OCI-LY1 (cell line): ENCODE measurements around the gene WRNIP1.

Experiments
- H2AFZ ChIP-seq: fragments of 200-600 bp; sonication (generic), shearing (Covaris generic); 2 replicates; pipeline ENCODE4 v1.6.0; 2014; ENCODE audit warnings: antibody characterized with exemption, mild to moderate bottlenecking, low read length
- H3F3A ChIP-seq: fragments of 200-600 bp; sonication (generic), shearing (Covaris generic); 2 replicates; pipeline ENCODE4 v1.6.0; 2014; ENCODE audit warnings: mild to moderate bottlenecking, antibody characterized with exemption, low read length, moderate library complexity; ENCODE audit not compliant: insufficient read depth
- H3K27ac ChIP-seq: fragments of 200-600 bp; sonication (generic); 2 replicates; pipeline ENCODE4 v1.5.1; 2014; ENCODE audit warnings: low read length, mixed run types, mild to moderate bottlenecking, low read depth; ENCODE audit not compliant: poor library complexity, severe bottlenecking
- H3K27me3 ChIP-seq: fragments of 200-600 bp; sonication (generic); 2 replicates; pipeline ENCODE4 v1.6.0; 2014; ENCODE audit warnings: antibody characterized with exemption, mild to moderate bottlenecking, low read length, moderate library complexity; ENCODE audit not compliant: insufficient read depth
- H3K36me3 ChIP-seq: fragments of 200-600 bp; sonication (generic); 2 replicates; pipeline ENCODE4 v1.6.1; 2014; ENCODE audit warnings: mild to moderate bottlenecking, antibody characterized with exemption, low read length, moderate library complexity, mixed read lengths; ENCODE audit not compliant: insufficient read depth
- H3K4me1 ChIP-seq: fragments of 200-600 bp; sonication (generic); 2 replicates; pipeline ENCODE4 v1.5.1; 2014; ENCODE audit warnings: mild to moderate bottlenecking, low read length, moderate library complexity; ENCODE audit not compliant: insufficient read depth, severe bottlenecking
- H3K4me2 ChIP-seq: fragments of 200-600 bp; sonication (generic), shearing (Covaris generic); 2 replicates; pipeline ENCODE4 v1.6.1; 2014; ENCODE audit warnings: low read length
- H3K4me3 ChIP-seq: fragments of 200-600 bp; sonication (generic); 2 replicates; pipeline ENCODE4 v1.5.1; 2014; ENCODE audit warnings: low read length, low read depth, mild to moderate bottlenecking, mixed read lengths; ENCODE audit not compliant: poor library complexity, severe bottlenecking
- H3K79me2 ChIP-seq: fragments of 200-600 bp; shearing (Covaris generic); 2 replicates; pipeline ENCODE4 v1.6.1; 2016; ENCODE audit warnings: mixed run types, low read length, mixed read lengths; ENCODE audit not compliant: insufficient read depth
- H3K9ac ChIP-seq: fragments of 200-600 bp; sonication (generic), shearing (Covaris generic); 2 replicates; pipeline ENCODE4 v1.6.1; 2014; ENCODE audit warnings: mild to moderate bottlenecking, low read length, mixed read lengths
- H3K9me2 ChIP-seq: fragments of 200-600 bp; sonication (generic), shearing (Covaris generic); 2 replicates; pipeline ENCODE4 v1.6.1; 2014; ENCODE audit warnings: low read depth, mild to moderate bottlenecking, low read length, mixed read lengths
- H3K9me3 ChIP-seq: fragments of 200-600 bp; shearing (Covaris generic); 2 replicates; pipeline ENCODE4 v1.6.1; 2014; ENCODE audit warnings: low read length, mixed read lengths
- H4K20me1 ChIP-seq: fragments of 200-600 bp; sonication (generic), shearing (Covaris generic); 2 replicates; pipeline ENCODE4 v1.6.0; 2016; ENCODE audit warnings: mild to moderate bottlenecking, low read length; ENCODE audit not compliant: insufficient read depth
- CTCF ChIP-seq: fragments of 200-600 bp; sonication (generic), shearing (Covaris generic); IDR thresholded peaks from 2 replicates; pipeline ENCODE4 v1.5.1; 2017; ENCODE audit warnings: mild to moderate bottlenecking, antibody characterized with exemption, low read length, moderate library complexity, mixed read lengths
- EZH2 ChIP-seq: fragments of 200-600 bp; sonication (generic), shearing (Covaris generic); IDR thresholded peaks from 2 replicates; pipeline ENCODE4 v1.8.0; 2017; ENCODE audit warnings: borderline replicate concordance, mixed run types, mild to moderate bottlenecking, antibody characterized with exemption, low read length, moderate library complexity, mixed read lengths

WRNIP1 gene

GRCh38 chr6:2820415-2820814, 55.2 kb downstream of the WRNIP1 start:
- Histone ChIP-seq H3K9me3 (peaks cover 12% of the 10 kb centered on the region; the same call in 1 of the 2 replicates), H3K9ac (no peak overlapping the region), H3K4me2 (no peak overlapping the region), H3K79me2 (no peaks in the 10 kb centered on the region), H3K9me2 (no peaks in the 10 kb centered on the region), H3K4me1 (no peaks in the 10 kb centered on the region), H3K4me3 (no peak overlapping the region), H3K27me3 (no peaks in the 10 kb centered on the region), H3K27ac (no peak overlapping the region), H3F3A (no peaks in the 10 kb centered on the region), H3K36me3 (no peaks in the 10 kb centered on the region; the same call in 1 of the 2 replicates), H4K20me1 (no peaks in the 10 kb centered on the region), H2AFZ (no peak overlapping the region)
- TF ChIP-seq CTCF = no peak

GRCh38 chr6:2821554-2821953, 56.4 kb downstream of the WRNIP1 start:
- H3K4me2 ChIP-seq = no peak overlapping the region
- H2AFZ ChIP-seq = no peak overlapping the region
- no peak overlapping the region for H3K27ac ChIP-seq
- H3F3A ChIP-seq = no peaks in the 10 kb centered on the region
- peaks cover 5% of the 10 kb centered on the region; the same call in 1 of the 2 replicates for H3K9me3 ChIP-seq
- H3K36me3 ChIP-seq = no peaks in the 10 kb centered on the region
- no peaks in the 10 kb centered on the region for H3K9me2 ChIP-seq
- no peaks in the 10 kb centered on the region for H4K20me1 ChIP-seq
- H3K4me3 ChIP-seq = no peak overlapping the region
- no peak for TF ChIP-seq EZH2
- TF ChIP-seq CTCF = no peak
- H3K27me3 ChIP-seq = no peaks in the 10 kb centered on the region
- no peak overlapping the region for H3K9ac ChIP-seq
- H3K4me1 ChIP-seq = no peaks in the 10 kb centered on the region
- no peaks in the 10 kb centered on the region for H3K79me2 ChIP-seq

- no peak overlapping the region for H3K9ac ChIP-seq
- TF ChIP-seq EZH2 (no peak), CTCF (no peak)
- H3K4me3 ChIP-seq = no peak overlapping the region
- no peak overlapping the region for H2AFZ ChIP-seq
- H3F3A ChIP-seq = no peaks in the 10 kb centered on the region
- H3K27ac ChIP-seq = no peak overlapping the region
- H3K9me2 ChIP-seq = no peaks in the 10 kb centered on the region
- H4K20me1 ChIP-seq = no peaks in the 10 kb centered on the region
- no peaks in the 10 kb centered on the region for H3K9me3 ChIP-seq
- H3K4me2 ChIP-seq = no peak overlapping the region
- H3K79me2 ChIP-seq = no peaks in the 10 kb centered on the region
- no peaks in the 10 kb centered on the region for H3K27me3 ChIP-seq
- no peaks in the 10 kb centered on the region for H3K4me1 ChIP-seq
- H3K36me3 ChIP-seq = no peaks in the 10 kb centered on the region
Observed at GRCh38 chr6:2823104-2823850, 58.1 kb downstream of the WRNIP1 start.
